ENCODE measurements around the gene CCDC185.
"Not testable (repeated sequence)": the region's sequence is repeated elsewhere in the genome, so short reads cannot be mapped to it uniquely, and the experiment has no call there.

Gene CCDC185

GRCh38 chr1:223394706-223395105, 1.5 kb downstream of the CCDC185 start:
- no peak for DNase-seq

GRCh38 chr1:223399393-223399792, 6.2 kb downstream of the CCDC185 start:
- DNase-seq, result not testable (repeated sequence)

- no peak for DNase-seq
These were observed 8.9 kb downstream of the CCDC185 start for GRCh38 chr1:223401873-223402789.

GRCh38 chr1:223402790-223403142, 9.6 kb downstream of the CCDC185 start:
- no peak for DNase-seq

- no peak for DNase-seq
These were observed 10.1 kb downstream of the CCDC185 start for GRCh38 chr1:223403184-223403815.

- DNase-seq, result no peak
These were observed 12.3 kb downstream of the CCDC185 start for GRCh38 chr1:223405507-223405906.

- no peak for DNase-seq
These were observed 16.8 kb downstream of the CCDC185 start for GRCh38 chr1:223410036-223410435.

- DNase-seq, result no peak
These were observed 18.1 kb downstream of the CCDC185 start for GRCh38 chr1:223411309-223411708.

- DNase-seq, result no peak
These were observed 18.5 kb downstream of the CCDC185 start for GRCh38 chr1:223411710-223412109.

GRCh38 chr1:223413216-223413615, 20.0 kb downstream of the CCDC185 start:
- DNase-seq, result no peak

GRCh38 chr1:223417444-223417843, 24.2 kb downstream of the CCDC185 start:
- no peak for DNase-seq

GRCh38 chr1:223417903-223418663, 24.9 kb downstream of the CCDC185 start:
- no peak for DNase-seq

- no peak for DNase-seq
These were observed 25.9 kb downstream of the CCDC185 start for GRCh38 chr1:223419115-223419514.

GRCh38 chr1:223419561-223419960, 26.3 kb downstream of the CCDC185 start:
- DNase-seq, result no peak

- DNase-seq, result no peak
These were observed 27.8 kb downstream of the CCDC185 start for GRCh38 chr1:223421025-223421424.

- no peak for DNase-seq
These were observed 28.5 kb downstream of the CCDC185 start for GRCh38 chr1:223421676-223422075.

GRCh38 chr1:223422911-223423310, 29.7 kb downstream of the CCDC185 start:
- DNase-seq, result no peak

GRCh38 chr1:223423641-223424233, 30.5 kb downstream of the CCDC185 start:
- DNase-seq, result no peak

- DNase-seq, result no peak
These were observed 32.3 kb downstream of the CCDC185 start for GRCh38 chr1:223425550-223425949.

- DNase-seq, result no peak
These were observed 33.7 kb downstream of the CCDC185 start for GRCh38 chr1:223426936-223427335.

GRCh38 chr1:223429313-223429731, 36.1 kb downstream of the CCDC185 start:
- DNase-seq, result no peak

- no peak for DNase-seq
These were observed 36.6 kb downstream of the CCDC185 start for GRCh38 chr1:223429821-223430220.

GRCh38 chr1:223430236-223430635, 37.0 kb downstream of the CCDC185 start:
- DNase-seq, result no peak

All from activated CD4-positive, alpha-beta T cell treated with anti-CD3 and anti-CD28 coated beads for 48 hours (primary cell).